A549 (cell line): Measurements from ENCODE around the gene RPS6KA1.

ENCODE experiments used
- CTCF ChIP-seq: fragments of >200 bp; sonication (Bioruptor Twin); formaldehyde crosslinking; IDR thresholded peaks from 3 replicates; pipeline ENCODE4 v1.5.1; 2016
- SREBF2 ChIP-seq: fragments of 450-650 bp; IDR thresholded peaks from 2 replicates; pipeline ENCODE4 v1.6.1; 2014; ENCODE audit warnings: mild to moderate bottlenecking, moderate library complexity

DNA sequence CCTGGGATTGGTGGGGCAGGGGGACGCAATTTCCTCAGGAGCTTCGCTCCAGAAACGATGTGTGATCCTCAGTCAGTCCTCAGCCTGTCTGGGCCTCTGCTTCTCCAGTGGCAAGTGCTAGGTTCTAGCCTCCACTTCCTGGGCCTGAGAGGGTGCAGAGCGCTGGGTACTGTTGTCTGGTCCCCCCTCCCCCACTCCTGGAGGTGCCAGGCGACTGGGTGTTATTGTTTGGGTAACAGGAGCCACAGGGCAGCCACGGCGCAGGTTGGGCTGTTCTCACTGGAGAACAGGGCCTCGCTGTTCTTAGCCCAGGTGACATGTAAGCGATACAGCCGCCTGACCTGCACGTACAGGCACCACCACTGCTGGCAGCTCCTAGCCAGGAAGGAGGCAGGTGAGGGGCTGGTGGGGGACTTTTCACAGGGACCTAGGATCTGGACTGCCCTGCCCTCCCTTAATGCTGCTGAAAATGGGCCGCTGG lies 2.1 kb downstream of the RPS6KA1 start:
- TF ChIP-seq CTCF, result no peak
- TF ChIP-seq SREBF2, result no peak
